ENCODE measurements around the gene FBXO10. TPM values are rescaled to one million over a fixed set of nuclear protein-coding genes. Genes with fewer than 3 reads are reported as not detected.

The FBXO10 gene
- total and polyA plus RNA-seq, 3 donors from 2014 or later, result 28.3 to 31.7 (median 28.7) TPM

DNA sequence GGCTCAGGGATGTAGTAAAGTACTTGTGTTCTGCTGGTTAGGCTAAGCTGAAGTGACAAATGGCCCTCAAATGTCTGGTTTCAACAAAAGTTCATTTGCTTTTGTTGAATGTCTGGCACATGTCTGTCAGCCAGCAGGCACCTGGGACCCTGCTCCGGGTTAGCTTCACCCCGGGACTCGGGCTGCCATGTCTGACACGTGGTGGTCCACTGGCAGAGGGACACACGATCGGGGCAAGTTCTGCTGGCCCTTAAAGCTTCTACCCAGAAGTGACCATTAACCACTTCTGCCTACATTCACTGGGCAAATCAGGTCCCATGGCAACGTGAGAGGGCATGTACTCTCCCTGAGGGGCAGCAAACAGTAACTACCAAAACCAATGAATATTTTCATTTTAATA, 66.6 kb downstream of the FBXO10 start:
- intact Hi-C loops (cut with DNase I; ENCODE audit: low total_unique reads), result no loop called here
- WGBS, 2 donors, result 90 to 98% methylated on average over 7 of the region's 7 CpGs
- H3K4me1 ChIP-seq, result no peaks in the 10 kb centered on the region
- no peaks in the 10 kb centered on the region for H3K27me3 ChIP-seq
- H3K27ac ChIP-seq, result no peak overlapping the region
- no peak overlapping the region for H3K4me3 ChIP-seq
- no peaks in the 10 kb centered on the region for H3K9me3 ChIP-seq
- TF ChIP-seq CTCF (IDR thresholded peaks at IDR 0.05) (no peak), POLR2A (IDR thresholded peaks at IDR 0.05) (no peak)
- no peak for DNase-seq
- H3K36me3 ChIP-seq (ENCODE audit: low read depth, missing control alignments), result no peaks in the 10 kb centered on the region

- Histone ChIP-seq H3K4me3 (no peak overlapping the region), H3K9me3 (no peaks in the 10 kb centered on the region), H3K36me3 (ENCODE audit: low read depth, missing control alignments) (no peaks in the 10 kb centered on the region), H3K27me3 (no peaks in the 10 kb centered on the region), H3K4me1 (no peaks in the 10 kb centered on the region), H3K27ac (no peak overlapping the region)
- DNase-seq, result no peak
- 90 to 94% methylated on average over 3 of the region's 3 CpGs for WGBS, 2 donors
- TF ChIP-seq CTCF (IDR thresholded peaks at IDR 0.05) (no peak), POLR2A (IDR thresholded peaks at IDR 0.05) (no peak)
- intact Hi-C loops (cut with DNase I; ENCODE audit: low total_unique reads), result no loop called here
Observed at GRCh38 chr9:37508834-37509206, 67.4 kb downstream of the FBXO10 start.

DNA sequence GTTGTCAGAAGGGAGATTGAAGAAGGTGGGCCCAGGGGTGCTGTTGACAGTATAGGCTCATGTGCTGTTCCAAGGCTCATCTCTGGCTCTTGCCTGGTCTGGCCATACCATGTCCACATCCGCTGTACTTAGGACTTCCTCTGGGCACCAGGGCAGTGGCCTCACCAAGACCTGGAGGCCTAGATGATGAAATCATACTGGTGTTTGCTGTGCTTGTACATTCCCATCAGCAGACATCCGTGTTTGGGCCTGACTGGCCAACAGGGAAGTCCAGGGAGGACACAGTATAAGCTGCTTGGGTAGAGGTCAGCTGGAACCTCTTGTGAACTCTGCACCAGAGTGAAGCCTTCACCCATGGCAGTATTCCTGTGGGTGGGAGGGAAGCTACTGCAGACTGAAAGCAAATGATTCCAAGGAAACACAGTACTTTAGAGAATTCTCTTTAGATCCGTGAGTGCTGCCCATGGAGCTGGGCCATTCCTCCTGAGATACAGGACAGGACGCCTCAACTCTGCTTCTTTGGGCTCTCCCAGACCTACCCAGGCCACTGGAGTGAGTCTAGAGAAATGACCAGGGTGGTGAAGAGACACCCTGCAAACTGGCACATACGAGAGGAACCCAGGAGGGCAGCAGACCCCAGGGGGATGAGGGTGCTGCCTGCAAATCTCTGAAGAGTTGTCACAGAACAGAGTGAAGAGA, 67.9 kb downstream of the FBXO10 start:
- intact Hi-C loops (cut with DNase I; ENCODE audit: low total_unique reads), result no loop called here
- WGBS, 2 donors, result 86 to 87% methylated on average over 5 of the region's 5 CpGs
- H3K4me1 ChIP-seq, result no peaks in the 10 kb centered on the region
- H3K27ac ChIP-seq, result no peak overlapping the region
- H3K9me3 ChIP-seq, result no peaks in the 10 kb centered on the region
- no peak for DNase-seq
- no peak overlapping the region for H3K4me3 ChIP-seq
- H3K27me3 ChIP-seq, result no peaks in the 10 kb centered on the region
- no peak for TF ChIP-seq CTCF (IDR thresholded peaks at IDR 0.05)
- no peaks in the 10 kb centered on the region for H3K36me3 ChIP-seq (ENCODE audit: low read depth, missing control alignments)

DNA sequence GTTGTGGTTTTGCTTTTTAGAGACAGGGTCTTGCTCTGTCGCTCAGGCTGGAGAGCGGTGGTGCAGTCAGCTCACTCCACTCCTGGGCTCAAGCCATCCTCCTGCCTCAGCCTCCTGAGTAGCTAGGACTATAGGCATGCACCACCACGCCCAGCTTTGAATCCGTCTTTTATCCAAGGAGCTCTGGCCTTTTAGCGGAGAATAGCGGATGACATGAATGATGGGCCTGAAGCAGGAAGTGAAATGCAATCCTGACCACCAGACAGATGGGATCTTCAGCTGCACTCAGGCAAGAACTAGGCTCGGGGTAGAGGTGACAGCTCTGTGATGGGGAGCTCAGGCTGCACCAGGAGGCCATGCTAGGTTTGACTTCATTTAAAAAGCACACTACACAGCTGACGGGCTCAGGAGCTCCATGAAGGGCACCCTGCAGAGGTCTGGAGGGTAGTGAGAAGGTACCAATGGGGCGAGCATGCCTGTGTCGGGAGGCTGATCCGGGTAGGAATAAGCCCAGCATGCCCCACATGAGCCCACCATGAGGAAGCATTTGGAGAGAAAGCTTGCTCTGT, 68.5 kb downstream of the FBXO10 start:
- H3K4me1 ChIP-seq, result no peaks in the 10 kb centered on the region
- H3K9me3 ChIP-seq, result no peaks in the 10 kb centered on the region
- WGBS, 2 donors, result 92 to 96% methylated on average over 11 of the region's 11 CpGs
- no peaks in the 10 kb centered on the region for H3K27me3 ChIP-seq
- no peak overlapping the region for H3K27ac ChIP-seq
- TF ChIP-seq CTCF (IDR thresholded peaks at IDR 0.05) (no peak), POLR2A (IDR thresholded peaks at IDR 0.05) (no peak)
- no peak overlapping the region for H3K4me3 ChIP-seq
- intact Hi-C loops (cut with DNase I; ENCODE audit: low total_unique reads), result no loop called here
- no peak for DNase-seq
- no peaks in the 10 kb centered on the region for H3K36me3 ChIP-seq (ENCODE audit: low read depth, missing control alignments)

GRCh38 chr9:37504605-37505004, 71.6 kb downstream of the FBXO10 start:
- no peak for DNase-seq
- Histone ChIP-seq H3K27ac (no peak overlapping the region), H3K4me1 (peaks cover 11% of the 10 kb centered on the region), H3K27me3 (no peaks in the 10 kb centered on the region), H3K36me3 (ENCODE audit: low read depth, missing control alignments) (no peaks in the 10 kb centered on the region), H3K4me3 (no peak overlapping the region), H3K9me3 (no peaks in the 10 kb centered on the region)
- WGBS, 2 donors, result 89 to 95% methylated on average over 5 of the region's 5 CpGs
- TF ChIP-seq POLR2A (IDR thresholded peaks at IDR 0.05), result no peak
- TF ChIP-seq CTCF (IDR thresholded peaks at IDR 0.05), result no peak
- intact Hi-C loops (cut with DNase I; ENCODE audit: low total_unique reads), result no loop called here

Measured in testis (tissue), 3 donors.